K562 (cell line): ENCODE results near the gene HEATR3. TPM values are rescaled to one million over a fixed set of nuclear protein-coding genes. Genes with fewer than 3 reads are reported as not detected.

Experiments used
- ATAC-seq: fragments of 200-7000 bp; cut with Tn5 transposase; 3 replicates; pipeline ENCODE4 v1.9.1; 2020; ENCODE audit warnings: moderate library complexity
- BruUV-seq: library from RNA; stranded (reverse); fragments of 400-500 nt; replicated peaks from 2 replicates; lab custom pipeline; 2021; lab: Mats Ljungman, UMichigan
- CTCF ChIA-PET: fragments of 300-600 bp; formaldehyde crosslinking; extraction: SDS; loops from one replicate; lab custom pipeline; 2021; ENCODE audit warnings: low intra/inter-chr PET ratio; lab: Yijun Ruan, JAX
- POLR2A ChIA-PET: fragments of 300-600, 350-650 bp; sonication (Branson Sonifier 250); formaldehyde crosslinking; extraction: SDS; loops from one replicate; lab custom pipeline; 2021; ENCODE audit warnings: antibody characterized with exemption, inconsistent platforms; lab: Yijun Ruan, JAX
- DNase-seq, 4 experiments: peaks; one replicate each; pipeline versions ENCODE4 v3.0.0 to v3.0.0-alpha.2; 2011 to 2018; ENCODE audit warnings: low spot score in 3 of 4, mixed read lengths in 3 of 4; ENCODE audit errors: extremely low read depth in 1 of 4
- FAIRE-seq: peaks from 2 replicates; lab custom pipeline; 2011; peaks lifted over from hg19 to GRCh38; lab: Jason Lieb, UNC
- H2AFZ ChIP-seq: 2 replicates; pipeline ENCODE4 v1.6.0; 2011; ENCODE audit warnings: low read depth, low read length, control low read depth, inconsistent platforms
- H3K27ac ChIP-seq: fragments of 200-600 bp; 3 replicates; pipeline ENCODE4 v1.8.0; 2011; ENCODE audit warnings: low read depth, mild to moderate bottlenecking, control low read depth, inconsistent platforms, low read length, moderate library complexity, mixed read lengths; ENCODE audit errors: extremely low read depth
- H3K27me3 ChIP-seq, 2 experiments: fragments of 300-600 bp in 1 of 2; 2 replicates in 1 of 2; 3 replicates in 1 of 2; pipeline versions ENCODE4 v1.6.0 to v1.8.0; 2011; ENCODE audit warnings: inconsistent platforms in 2 of 2, low read length in 2 of 2, mild to moderate bottlenecking in 1 of 2, mixed read lengths in 1 of 2, moderate library complexity in 1 of 2; ENCODE audit not compliant: control insufficient read depth in 2 of 2, insufficient read depth in 2 of 2
- H3K36me3 ChIP-seq: fragments of 300-600 bp; 3 replicates; pipeline ENCODE4 v1.8.0; 2011; ENCODE audit warnings: mild to moderate bottlenecking, low read length, inconsistent platforms; ENCODE audit not compliant: control insufficient read depth, insufficient read depth
- H3K4me1 ChIP-seq, 2 experiments: fragments of 200-600 bp in 1 of 2; replicated peaks in 1 of 2; 2 replicates in 1 of 2; 3 replicates in 1 of 2; pipeline versions ENCODE4 v1.5.1 to v1.8.0; 2011; ENCODE audit warnings: inconsistent platforms in 2 of 2, low read length in 2 of 2, mild to moderate bottlenecking in 1 of 2, mixed read lengths in 1 of 2, moderate library complexity in 1 of 2; ENCODE audit not compliant: control insufficient read depth in 2 of 2, insufficient read depth in 2 of 2
- H3K4me2 ChIP-seq: 2 replicates; pipeline ENCODE4 v1.6.1; 2011; ENCODE audit warnings: low read length, control low read depth, inconsistent platforms, mixed read lengths; ENCODE audit not compliant: insufficient read depth
- H3K4me3 ChIP-seq: fragments of 200-600 bp; sonication (generic), shearing (Covaris generic); 2 replicates; pipeline ENCODE4 v1.5.1; 2016; ENCODE audit warnings: control low read depth, inconsistent platforms
- H3K79me2 ChIP-seq: fragments of 200-600 bp; 3 replicates; pipeline ENCODE4 v1.8.0; 2011; ENCODE audit warnings: low read length, inconsistent platforms; ENCODE audit not compliant: control insufficient read depth, insufficient read depth
- H3K9ac ChIP-seq, 2 experiments: 2 replicates each; pipeline versions ENCODE4 v1.6.0 to v1.6.1; 2011; ENCODE audit warnings: low read depth in 2 of 2, low read length in 2 of 2, control low read depth in 1 of 2, inconsistent platforms in 1 of 2, mild to moderate bottlenecking in 1 of 2, mixed read lengths in 1 of 2; ENCODE audit not compliant: insufficient read depth in 1 of 2
- H3K9me1 ChIP-seq: one replicate; pipeline ENCODE4 v1.6.0; 2011; ENCODE audit warnings: inconsistent platforms, mild to moderate bottlenecking, low read length, moderate library complexity; ENCODE audit not compliant: control insufficient read depth, insufficient read depth
- H3K9me3 ChIP-seq: replicated peaks from 2 replicates; pipeline ENCODE4 v1.5.1; 2011; ENCODE audit warnings: low read depth, low read length, inconsistent platforms; ENCODE audit not compliant: control insufficient read depth, insufficient read depth
- H4K20me1 ChIP-seq: replicated peaks from 2 replicates; pipeline ENCODE4 v1.6.1; 2011; ENCODE audit warnings: low read length, inconsistent platforms, mixed read lengths; ENCODE audit not compliant: control insufficient read depth, insufficient read depth
- C11orf30 ChIP-seq: fragments of 450-650 bp; IDR thresholded peaks from 2 replicates; pipeline ENCODE4 v1.6.1; 2016; ENCODE audit warnings: low read depth, mild to moderate bottlenecking
- ETS2 ChIP-seq: IDR thresholded peaks from 2 replicates; pipeline ENCODE4 v1.6.1; 2016; ENCODE audit warnings: borderline replicate concordance, missing genetic modification characterization, mild to moderate bottlenecking, moderate library complexity, missing compliant biosample characterization; ENCODE audit not compliant: poor library complexity, severe bottlenecking
- MAZ ChIP-seq, 2 experiments: fragments of 450-650 bp in 1 of 2; sonication (generic) in 1 of 2; formaldehyde crosslinking; IDR thresholded peaks in 1 of 2; conservative IDR thresholded peaks in 1 of 2; 2 replicates each; pipeline versions ENCODE4 v1.4.0 to v1.5.0; 2020; ENCODE audit warnings: mild to moderate bottlenecking in 1 of 2, missing genetic modification reagents in 1 of 2
- MEIS2 ChIP-seq: fragments of 450-650 bp; IDR thresholded peaks from 2 replicates; pipeline ENCODE4 v1.6.1; 2014; ENCODE audit warnings: mild to moderate bottlenecking; ENCODE audit not compliant: partially characterized antibody
- NR3C1 ChIP-seq: sonication (generic); formaldehyde crosslinking; IDR thresholded peaks from 2 replicates; pipeline ENCODE4 v1.8.1; 2022; ENCODE audit warnings: missing genetic modification reagents
- POLR3G ChIP-seq: IDR thresholded peaks from 2 replicates; pipeline ENCODE4 v1.6.1; 2011; ENCODE audit not compliant: insufficient read length, insufficient replicate concordance; ENCODE audit errors: extremely low read depth
- ZNF24 ChIP-seq: fragments of 450-650 bp; IDR thresholded peaks from 2 replicates; pipeline ENCODE4 v1.6.1; 2016
- WGBS: fragments of 100-300 bp; shearing (Covaris generic); methylation state at CpG from one replicate; pipeline ENCODE4 v1.1.6; 2016; ENCODE audit warnings: low coverage, mixed read lengths; ENCODE audit not compliant: insufficient coverage; ENCODE audit errors: missing lambda C conversion rate; 5-methylcytosine and 5-hydroxymethylcytosine counted together
- in situ Hi-C: fragments of 300-500 bp; cut with MboI; formaldehyde crosslinking; loops from 4 replicates; pipeline ENCODE4 v1.15.0; 2018; ENCODE audit warnings: inconsistent platforms, mixed read lengths
- intact Hi-C: fragments of 100-400 bp; cut with micrococcal nuclease; formaldehyde crosslinking; loops from 2 replicates; pipeline ENCODE4 v1.14.2; 2022
- polyA plus RNA-seq, 8 experiments: library from polyadenylated mRNA; depleted of rRNA in 4 of 8; stranded (reverse) in 5 of 8; unstranded in 3 of 8; fragments of >200 nt; fragmentation: Nextera tagmentation in 2 of 8; fragmentation: Illumina TruSeq in 1 of 8; extraction: Ambion mirVana in 2 of 8; extraction: Trizol in 1 of 8; gene quantifications; 2 replicates each; pipeline versions ENCODE4 v1.2.1 to v1.2.3, GENCODE V29; 2011 to 2014; ENCODE audit warnings: inconsistent platforms in 1 of 8, missing spikeins in 1 of 8
- total RNA-seq, 7 experiments: library from RNA; depleted of rRNA in 6 of 7; stranded (reverse); fragments of >200 nt in 6 of 7; fragmentation: Illumina TruSeq in 2 of 7; extraction: Trizol in 2 of 7; gene quantifications; 2 replicates each; pipeline versions ENCODE4 v1.2.1 to v1.2.3, GENCODE V29; 2011 to 2021; ENCODE audit warnings: low replicate concordance in 1 of 7
- TF ChIP-seq, protein P1 (sequence below), 2 experiments: fragments of 250-450 bp in 1 of 2; fragments of 450-650 bp in 1 of 2; sonication (Bioruptor Pico) in 1 of 2; IDR thresholded peaks; 2 replicates each; pipeline versions ENCODE4 v1.6.1 to v1.8.0; 2016 to 2021; ENCODE audit warnings: mild to moderate bottlenecking in 2 of 2, moderate library complexity in 2 of 2, missing compliant biosample characterization in 1 of 2, missing genetic modification characterization in 1 of 2
- TF ChIP-seq, protein P2 (sequence below): sonication (generic); IDR thresholded peaks from 2 replicates; pipeline ENCODE4 v1.6.1; 2016

HEATR3 gene
- total and polyA plus RNA-seq, 9 of the 15 experiments (the other 6 are each of a cell fraction or from before 2014, with no cell fraction given), result 1.7 to 30.2 (median 18.8) TPM

DNA sequence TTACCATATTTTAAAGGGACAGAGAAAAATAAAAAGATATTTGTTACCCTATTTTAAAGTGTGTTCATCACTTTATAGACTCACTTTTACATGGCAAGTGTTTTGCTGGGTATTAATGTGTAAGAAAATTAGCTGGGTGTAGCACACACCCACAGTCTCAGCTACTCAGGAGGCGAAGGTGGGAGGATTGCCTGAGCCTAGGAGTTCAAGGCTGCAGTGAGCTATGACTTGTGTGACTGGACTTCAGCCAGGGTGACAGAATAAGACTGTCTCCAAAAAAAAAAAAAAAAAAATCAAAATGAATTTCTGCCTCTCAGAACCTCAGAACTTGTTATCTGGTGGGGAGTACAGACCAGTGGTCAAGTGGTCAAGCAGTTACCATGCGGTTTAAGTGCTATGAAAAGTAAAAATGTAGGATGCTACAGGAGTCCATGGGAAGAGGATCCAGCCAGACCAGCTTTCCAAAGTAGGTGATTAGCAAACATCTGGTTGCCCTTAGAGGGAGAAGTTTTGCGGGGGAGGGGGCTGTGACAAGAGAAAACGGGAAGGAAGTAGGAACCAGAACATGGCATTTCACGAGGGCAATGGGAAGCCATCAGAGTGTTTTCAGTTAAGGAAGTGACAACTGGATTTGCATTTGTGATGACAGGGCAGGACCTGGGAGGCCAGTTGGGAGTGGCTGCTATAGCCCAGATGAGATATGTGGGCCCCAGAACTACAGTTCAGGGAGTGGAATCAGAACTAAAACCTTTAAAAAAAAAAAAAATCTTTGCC is 26.8 kb upstream of the HEATR3 start (continued):
- TF ChIP-seq, protein P1, sequence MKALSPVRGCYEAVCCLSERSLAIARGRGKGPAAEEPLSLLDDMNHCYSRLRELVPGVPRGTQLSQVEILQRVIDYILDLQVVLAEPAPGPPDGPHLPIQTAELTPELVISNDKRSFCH (CRISPR knock-in tag; IDR thresholded peaks at IDR 0.05), result no peak
- TF ChIP-seq, protein P1 (tag; IDR thresholded peaks at IDR 0.05), result 0 out of 2 replicates have a peak, but pooled peaks have one; percentile 34
- TF ChIP-seq C11orf30, result peak; percentile 33; the same call in 1 of the 2 replicates
- TF ChIP-seq, protein P2, sequence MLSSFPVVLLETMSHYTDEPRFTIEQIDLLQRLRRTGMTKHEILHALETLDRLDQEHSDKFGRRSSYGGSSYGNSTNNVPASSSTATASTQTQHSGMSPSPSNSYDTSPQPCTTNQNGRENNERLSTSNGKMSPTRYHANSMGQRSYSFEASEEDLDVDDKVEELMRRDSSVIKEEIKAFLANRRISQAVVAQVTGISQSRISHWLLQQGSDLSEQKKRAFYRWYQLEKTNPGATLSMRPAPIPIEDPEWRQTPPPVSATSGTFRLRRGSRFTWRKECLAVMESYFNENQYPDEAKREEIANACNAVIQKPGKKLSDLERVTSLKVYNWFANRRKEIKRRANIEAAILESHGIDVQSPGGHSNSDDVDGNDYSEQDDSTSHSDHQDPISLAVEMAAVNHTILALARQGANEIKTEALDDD, result 0 out of 2 replicates have a peak, but pooled peaks have one; percentile 11
- TF ChIP-seq MEIS2, result peak; percentile 39

DNA sequence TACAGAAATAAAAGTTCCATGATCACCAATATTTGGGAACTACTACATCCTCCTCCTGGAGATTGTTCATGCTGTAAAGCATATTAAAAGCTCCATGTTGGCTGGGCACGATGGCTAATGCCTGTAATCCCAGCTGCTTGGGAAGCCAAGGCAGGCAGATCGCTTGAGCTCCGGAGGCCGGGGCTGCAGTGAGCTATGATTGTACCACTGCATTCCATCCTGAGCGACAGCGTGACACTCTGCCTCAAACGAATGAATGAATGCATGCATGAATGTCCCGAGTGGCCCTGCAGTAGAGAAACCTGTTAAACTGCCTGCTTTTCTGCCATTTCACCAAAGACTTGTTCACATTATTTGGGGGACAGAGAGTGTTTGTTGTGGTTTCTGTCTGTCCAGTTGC is 25.8 kb upstream of the HEATR3 start:
- H3K27ac ChIP-seq, result no peak overlapping the region
- no TSS peak for BruUV-seq
- no peak overlapping the region for H3K9ac ChIP-seq
- ATAC-seq, result peak; percentile 43; the same call in 2 of the 3 replicates
- WGBS, result 46% methylated on average over 8 of the region's 8 CpGs
- DNase-seq, result no peak
- H4K20me1 ChIP-seq, result no peaks in the 10 kb centered on the region
- peaks cover 13% of the 10 kb centered on the region; the same call in 1 of the 3 replicates for H3K36me3 ChIP-seq
- no peak overlapping the region for H3K4me3 ChIP-seq
- peaks cover 0 to 4% of the 10 kb centered on the region in 2 experiments; a peak in 3 of 5 replicates for H3K4me1 ChIP-seq
- no peaks in the 10 kb centered on the region for H3K9me1 ChIP-seq
- H3K9me3 ChIP-seq, result no peaks in the 10 kb centered on the region
- ChIA-PET POLR2A (no interaction called here), CTCF (no interaction called here)
- H3K27me3 ChIP-seq, result peaks cover 2 to 8% of the 10 kb centered on the region in 2 experiments; a peak in 3 of 5 replicates
- FAIRE-seq, result no peak
- no peaks in the 10 kb centered on the region for H3K79me2 ChIP-seq
- no peak for TF ChIP-seq ETS2 (tag)
- TF ChIP-seq NR3C1 (CRISPR knock-in tag), result no peak
- TF ChIP-seq POLR3G, result no peak
- TF ChIP-seq ZNF24, result peak; percentile 53; the same call in 1 of the 2 replicates
- TF ChIP-seq MAZ (CRISPR knock-in tag; conservative IDR thresholded peaks at IDR 0.05 in 1 of 2, IDR thresholded peaks at IDR 0.05 in 1 of 2), result no peak
- TF ChIP-seq, all 486 proteins: peak for 1
- Histone ChIP-seq H2AFZ (no peak overlapping the region), H3K4me2 (no peak overlapping the region)
- in situ Hi-C loops, result no loop called here
- intact Hi-C loops, result no loop called here
